GM21367 (cell line): ENCODE data around the gene HOXC4.
"Not testable (repeated sequence)": the region's sequence is repeated elsewhere in the genome, so short reads cannot be mapped to it uniquely, and the experiment has no call there.

ENCODE experiments used
- ATAC-seq: cut with Tn5 transposase; IDR thresholded peaks from one replicate; pipeline ENCODE4 v1.9.1; 2021; ENCODE audit not compliant: unreplicated experiment

Gene HOXC4

DNA sequence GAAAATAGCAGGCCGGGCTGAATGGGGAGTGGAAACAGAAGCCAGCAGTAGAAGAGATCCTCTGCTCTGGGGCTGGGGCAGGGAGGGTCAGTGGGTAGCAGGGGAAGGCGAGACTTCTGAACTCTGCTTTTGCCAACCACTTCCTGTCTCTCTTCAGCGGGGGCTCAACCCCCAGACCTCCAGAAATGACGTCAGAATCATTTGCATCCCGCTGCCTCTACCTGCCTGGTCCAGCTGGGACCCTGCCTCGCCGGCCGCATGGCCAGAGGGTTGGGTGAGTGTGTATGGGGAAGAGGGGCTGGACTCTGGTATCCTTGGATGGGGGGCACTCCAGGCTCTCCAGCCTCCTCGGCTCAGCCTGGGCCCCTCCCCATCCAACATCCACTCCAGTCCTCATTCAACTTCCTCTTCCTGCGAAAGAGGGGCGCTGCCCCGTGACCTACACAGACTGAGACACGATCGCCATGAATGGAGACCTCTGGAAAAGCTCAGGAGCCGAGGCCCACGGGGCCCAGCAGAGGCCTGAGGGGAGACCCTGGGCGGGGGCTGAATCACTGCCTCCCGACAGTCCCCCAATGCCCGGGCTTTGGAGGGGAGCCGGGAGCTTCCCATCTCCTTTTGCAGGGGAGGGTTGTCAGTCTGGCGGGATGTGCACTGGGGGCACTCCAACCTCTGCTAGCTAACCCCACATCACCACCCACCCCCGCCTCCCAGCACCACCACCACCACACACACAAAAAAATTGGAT lies 458 bp upstream of the HOXC4 start:
- peak; percentile 66 for ATAC-seq

DNA sequence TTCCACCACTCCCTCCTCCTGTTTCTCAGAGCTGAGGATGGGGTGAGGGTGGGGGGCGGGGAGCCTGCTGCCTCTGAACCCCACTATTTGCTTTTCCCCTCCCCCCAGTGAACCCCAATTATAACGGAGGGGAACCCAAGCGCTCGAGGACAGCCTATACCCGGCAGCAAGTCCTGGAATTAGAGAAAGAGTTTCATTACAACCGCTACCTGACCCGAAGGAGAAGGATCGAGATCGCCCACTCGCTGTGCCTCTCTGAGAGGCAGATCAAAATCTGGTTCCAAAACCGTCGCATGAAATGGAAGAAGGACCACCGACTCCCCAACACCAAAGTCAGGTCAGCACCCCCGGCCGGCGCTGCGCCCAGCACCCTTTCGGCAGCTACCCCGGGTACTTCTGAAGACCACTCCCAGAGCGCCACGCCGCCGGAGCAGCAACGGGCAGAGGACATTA lies 1.1 kb downstream of the HOXC4 start:
- no peak for ATAC-seq

GRCh38 chr12:54055552-54055951 lies 1.9 kb downstream of the HOXC4 start:
- ATAC-seq, result no peak

GRCh38 chr12:54056110-54056509 lies 2.5 kb downstream of the HOXC4 start:
- ATAC-seq, result no peak

GRCh38 chr12:54058128-54058768 lies 4.6 kb downstream of the HOXC4 start:
- ATAC-seq, result no peak

GRCh38 chr12:54059668-54060067 lies 6.0 kb downstream of the HOXC4 start:
- ATAC-seq, result no peak

- no peak for ATAC-seq
Observed at GRCh38 chr12:54060174-54060974, 6.7 kb downstream of the HOXC4 start.

GRCh38 chr12:54060975-54061778 lies 7.5 kb downstream of the HOXC4 start:
- no peak for ATAC-seq

DNA sequence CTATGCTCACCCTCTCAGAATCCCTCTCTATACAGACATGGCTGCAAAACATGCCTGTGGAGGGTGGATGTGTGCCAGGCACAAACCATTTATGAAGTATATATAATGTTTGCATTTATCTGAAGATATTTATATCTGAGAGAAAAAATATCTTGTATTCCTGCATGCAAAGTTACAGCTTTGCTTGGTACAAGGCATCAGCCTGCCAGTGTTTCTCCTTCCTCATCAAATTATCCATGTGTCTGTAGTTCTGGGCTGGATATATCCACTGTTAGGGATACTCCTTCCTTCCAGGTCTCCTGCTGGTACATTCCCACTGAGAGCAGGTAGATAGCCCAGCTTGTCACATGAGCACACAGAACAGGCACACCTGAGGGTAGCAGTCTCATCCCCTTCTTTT lies 12.0 kb downstream of the HOXC4 start:
- ATAC-seq, result no peak

- ATAC-seq, result no peak
Observed at GRCh38 chr12:54066408-54066807, 12.8 kb downstream of the HOXC4 start.

DNA sequence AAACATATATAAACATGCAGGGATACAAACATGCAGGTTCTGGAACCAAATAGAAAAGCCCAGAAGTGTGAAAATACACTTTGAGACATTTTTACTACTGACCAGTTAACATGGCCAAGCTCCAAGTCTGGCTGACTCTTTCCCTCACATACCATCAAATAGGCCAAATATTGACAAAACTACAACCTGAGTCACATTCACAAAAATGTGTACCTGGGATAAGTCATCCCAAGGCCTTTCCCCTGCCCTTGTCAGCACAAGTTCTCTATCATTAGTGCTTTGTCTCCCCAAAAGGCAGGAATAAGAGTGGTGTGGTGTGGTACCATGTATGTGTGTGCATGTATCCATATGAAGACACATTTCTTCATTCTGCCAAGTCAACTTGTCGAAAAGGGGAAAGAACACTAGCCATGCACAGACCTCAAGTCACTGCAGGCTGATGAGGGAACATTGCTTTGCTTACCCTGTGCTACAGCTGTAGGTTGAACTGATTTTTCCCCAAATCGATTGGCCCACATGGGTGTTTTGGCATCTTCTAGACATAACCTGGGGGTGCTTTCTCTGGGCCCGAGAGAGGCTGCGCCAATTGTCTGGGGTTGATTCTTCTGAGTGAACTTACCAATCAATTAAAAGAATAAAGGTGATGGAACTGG lies 14.9 kb downstream of the HOXC4 start:
- no peak for ATAC-seq

- ATAC-seq, result no peak
Observed at GRCh38 chr12:54071942-54072341, 18.3 kb downstream of the HOXC4 start.

DNA sequence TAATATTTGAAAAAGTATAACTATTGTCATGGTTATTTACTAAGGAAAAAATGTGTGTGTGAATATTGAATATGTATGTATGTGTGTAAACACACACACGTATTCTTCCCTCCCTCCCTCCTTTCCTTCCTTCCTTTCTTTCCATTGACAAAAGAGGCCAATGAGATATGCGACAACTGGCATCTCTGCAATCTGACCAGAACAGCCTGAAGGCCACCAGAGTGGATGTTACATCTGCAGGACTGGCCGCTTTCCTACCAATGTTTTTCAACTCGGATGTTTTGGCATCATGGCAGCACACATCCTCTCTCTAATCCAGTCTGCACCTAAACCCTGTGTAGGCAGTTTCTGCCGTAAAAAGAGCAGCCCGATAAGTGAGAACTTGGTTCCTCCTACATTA lies 20.7 kb downstream of the HOXC4 start:
- no peak for ATAC-seq

DNA sequence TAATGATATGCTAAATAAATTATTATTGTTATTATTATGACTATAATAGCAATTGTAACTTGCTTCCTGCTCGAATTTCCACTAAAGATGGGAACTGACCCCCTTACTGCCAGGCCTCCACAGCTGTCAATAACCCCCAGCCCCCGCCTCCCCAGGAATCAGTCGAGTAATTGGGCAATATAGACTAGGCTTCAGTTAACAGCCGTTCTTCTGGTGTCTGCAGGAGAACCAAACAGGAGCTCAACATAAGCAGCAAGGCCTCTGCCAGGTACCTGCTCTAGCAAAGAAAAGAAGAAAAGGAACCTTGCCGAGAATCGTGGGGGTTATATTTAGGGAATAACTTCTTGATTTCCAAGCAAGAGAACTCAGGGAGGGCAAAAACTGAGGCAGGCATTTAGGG lies 21.8 kb downstream of the HOXC4 start:
- no peak for ATAC-seq

DNA sequence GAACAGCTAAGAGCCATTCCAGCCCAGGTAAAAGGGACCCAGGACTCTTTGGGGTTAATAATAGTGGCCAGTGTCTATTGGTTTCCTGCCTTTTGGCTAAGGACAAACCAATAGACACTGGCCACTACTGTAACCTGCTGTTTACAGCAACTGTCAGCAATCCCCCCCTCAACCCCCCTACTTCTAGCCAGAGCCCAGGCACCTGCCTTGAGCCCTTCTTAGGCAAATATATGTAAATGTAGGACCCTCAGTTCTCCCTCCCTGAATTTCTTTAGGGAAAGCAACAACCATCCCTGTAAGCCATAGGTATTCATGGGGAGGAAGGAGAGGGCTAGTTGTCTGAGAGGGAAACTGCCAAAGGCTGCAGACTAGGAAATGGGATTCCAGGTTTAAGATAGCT lies 22.3 kb downstream of the HOXC4 start:
- no peak for ATAC-seq

DNA sequence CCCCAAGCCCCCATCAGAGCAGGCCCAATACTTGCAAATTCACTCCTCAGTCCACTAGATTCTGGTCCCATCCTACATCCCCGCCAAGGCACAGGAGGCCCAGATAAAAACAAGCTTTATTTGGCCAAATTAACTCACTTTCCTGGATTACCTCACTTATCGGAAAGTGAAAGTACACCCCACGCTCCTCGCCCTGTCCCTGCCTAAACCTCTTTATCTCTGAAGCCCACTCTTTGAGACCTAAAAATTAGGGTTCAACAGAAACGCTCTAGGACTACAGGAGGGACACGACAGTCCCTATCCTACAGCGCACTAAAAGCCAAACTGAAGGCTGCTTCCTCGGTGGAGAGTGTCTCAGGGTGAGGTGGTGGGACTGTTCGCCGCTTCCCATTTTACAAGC lies 24.2 kb downstream of the HOXC4 start:
- not testable (repeated sequence) for ATAC-seq

GRCh38 chr12:54079115-54079514 lies 25.5 kb downstream of the HOXC4 start:
- ATAC-seq, result not testable (repeated sequence)

- ATAC-seq, result not testable (repeated sequence)
Observed at GRCh38 chr12:54080008-54080924, 26.6 kb downstream of the HOXC4 start.

DNA sequence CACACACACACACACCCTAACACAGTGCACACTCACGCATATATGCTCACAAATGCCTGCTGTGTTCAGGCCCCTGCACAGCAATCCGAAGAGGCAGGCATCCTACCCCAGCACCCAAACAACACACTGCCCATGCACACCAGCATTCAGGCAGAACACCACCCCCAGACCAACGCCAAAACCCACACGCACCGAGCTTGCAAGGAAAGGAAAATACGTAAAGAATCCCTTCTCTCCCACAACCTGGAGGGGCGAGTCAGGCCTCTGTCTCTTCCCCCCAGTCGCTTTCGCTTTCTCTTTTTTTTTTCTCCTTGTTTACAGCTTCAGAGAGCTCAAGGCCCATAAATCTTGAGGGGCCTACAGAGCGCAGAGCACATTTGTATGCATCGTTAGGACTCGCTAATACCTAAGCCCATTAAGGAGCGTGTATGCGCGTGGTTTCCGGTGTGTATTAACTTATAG lies 27.4 kb downstream of the HOXC4 start:
- ATAC-seq, result not testable (repeated sequence)
